ENCODE data around the gene CDCA7L. TPM values are rescaled to one million over a fixed set of nuclear protein-coding genes. Genes with fewer than 3 reads are reported as not detected.

The CDCA7L gene
- total RNA-seq, 4 donors from 2014 or later, result 12.6 to 61.7 (median 18.5) TPM

GRCh38 chr7:21851559-21851967, 94.1 kb downstream of the CDCA7L start:
- H3K27me3 ChIP-seq, result no peaks in the 10 kb centered on the region
- H3K36me3 ChIP-seq, result no peaks in the 10 kb centered on the region
- intact Hi-C loops (cut with DNase I; ENCODE audit: low total_unique reads), result no loop called here
- no peaks in the 10 kb centered on the region for H3K9me3 ChIP-seq
- no peaks in the 10 kb centered on the region for H3K4me1 ChIP-seq
- no peak for TF ChIP-seq POLR2A (IDR thresholded peaks at IDR 0.05)
- TF ChIP-seq, protein P1, sequence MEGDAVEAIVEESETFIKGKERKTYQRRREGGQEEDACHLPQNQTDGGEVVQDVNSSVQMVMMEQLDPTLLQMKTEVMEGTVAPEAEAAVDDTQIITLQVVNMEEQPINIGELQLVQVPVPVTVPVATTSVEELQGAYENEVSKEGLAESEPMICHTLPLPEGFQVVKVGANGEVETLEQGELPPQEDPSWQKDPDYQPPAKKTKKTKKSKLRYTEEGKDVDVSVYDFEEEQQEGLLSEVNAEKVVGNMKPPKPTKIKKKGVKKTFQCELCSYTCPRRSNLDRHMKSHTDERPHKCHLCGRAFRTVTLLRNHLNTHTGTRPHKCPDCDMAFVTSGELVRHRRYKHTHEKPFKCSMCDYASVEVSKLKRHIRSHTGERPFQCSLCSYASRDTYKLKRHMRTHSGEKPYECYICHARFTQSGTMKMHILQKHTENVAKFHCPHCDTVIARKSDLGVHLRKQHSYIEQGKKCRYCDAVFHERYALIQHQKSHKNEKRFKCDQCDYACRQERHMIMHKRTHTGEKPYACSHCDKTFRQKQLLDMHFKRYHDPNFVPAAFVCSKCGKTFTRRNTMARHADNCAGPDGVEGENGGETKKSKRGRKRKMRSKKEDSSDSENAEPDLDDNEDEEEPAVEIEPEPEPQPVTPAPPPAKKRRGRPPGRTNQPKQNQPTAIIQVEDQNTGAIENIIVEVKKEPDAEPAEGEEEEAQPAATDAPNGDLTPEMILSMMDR (IDR thresholded peaks at IDR 0.05), result no peak
- H3K4me3 ChIP-seq, result no peak overlapping the region
- no peak for DNase-seq
- no peak overlapping the region for H3K27ac ChIP-seq
